GM23338 (cell line): ENCODE measurements around the gene NTMT1. TPM values are rescaled to one million over a fixed set of nuclear protein-coding genes. Genes with fewer than 3 reads are reported as not detected.

ENCODE experiments used
- ATAC-seq: fragments of 200-7000 bp; cut with Tn5 transposase; 3 replicates; pipeline ENCODE4 v1.9.1; 2020
- DNase-seq: peaks from one replicate; pipeline ENCODE4 v3.0.0-alpha.2; 2015; ENCODE audit warnings: low spot score
- H2AFZ ChIP-seq: fragments of 200-600 bp; sonication (generic); 2 replicates; pipeline ENCODE4 v1.8.0; 2016; ENCODE audit warnings: antibody characterized with exemption, mild to moderate bottlenecking, moderate library complexity
- H3F3A ChIP-seq: fragments of 200-600 bp; sonication (generic); replicated peaks from 2 replicates; pipeline ENCODE4 v1.8.0; 2017; ENCODE audit warnings: antibody characterized with exemption, mixed run types, low read depth
- H3K27ac ChIP-seq: fragments of 200-600 bp; sonication (generic); 2 replicates; pipeline ENCODE4 v1.6.1; 2016; ENCODE audit warnings: low read depth
- H3K27me3 ChIP-seq: fragments of 200-600 bp; sonication (generic); 2 replicates; pipeline ENCODE4 v1.8.0; 2016; ENCODE audit warnings: mild to moderate bottlenecking, mixed run types, moderate library complexity; ENCODE audit not compliant: insufficient read depth
- H3K36me3 ChIP-seq: fragments of 200-600 bp; sonication (generic); 2 replicates; pipeline ENCODE4 v1.8.0; 2016; ENCODE audit warnings: mild to moderate bottlenecking; ENCODE audit not compliant: insufficient read depth
- H3K4me1 ChIP-seq: fragments of 200-600 bp; sonication (generic); 2 replicates; pipeline ENCODE4 v1.8.0; 2016; ENCODE audit warnings: mild to moderate bottlenecking, moderate library complexity; ENCODE audit not compliant: insufficient read depth
- H3K4me2 ChIP-seq: fragments of 200-600 bp; sonication (generic); 2 replicates; pipeline ENCODE4 v1.7.1; 2017; ENCODE audit warnings: mixed run types
- H3K4me3 ChIP-seq: fragments of 200-600 bp; sonication (generic); 2 replicates; pipeline ENCODE4 v1.6.1; 2016; ENCODE audit warnings: mixed run types
- H3K79me2 ChIP-seq: fragments of 200-600 bp; sonication (generic); replicated peaks from 2 replicates; pipeline ENCODE4 v1.8.0; 2017; ENCODE audit warnings: mild to moderate bottlenecking; ENCODE audit not compliant: insufficient read depth
- H3K9me2 ChIP-seq: fragments of 200-600 bp; sonication (generic); 2 replicates; pipeline ENCODE4 v1.8.0; 2017; ENCODE audit not compliant: insufficient read depth
- H4K20me1 ChIP-seq: fragments of 200-600 bp; sonication (generic); replicated peaks from 2 replicates; pipeline ENCODE4 v1.8.0; 2017; ENCODE audit warnings: mild to moderate bottlenecking; ENCODE audit not compliant: insufficient read depth
- H3K27ac Mint-ChIP-seq: 2 replicates; pipeline ENCODE4 v1.8.0; 2020; ENCODE audit warnings: inconsistent platforms, mild to moderate bottlenecking, moderate library complexity, mixed read lengths
- H3K27me3 Mint-ChIP-seq: 3 replicates; pipeline ENCODE4 v1.8.0; 2022; ENCODE audit warnings: low read depth, mild to moderate bottlenecking, moderate library complexity, mixed read lengths, inconsistent platforms; ENCODE audit not compliant: insufficient read depth, poor library complexity
- H3K36me3 Mint-ChIP-seq: 3 replicates; pipeline ENCODE4 v1.8.0; 2021; ENCODE audit warnings: low read depth, mild to moderate bottlenecking, inconsistent platforms, moderate library complexity, mixed read lengths
- H3K4me1 Mint-ChIP-seq: 3 replicates; pipeline ENCODE4 v1.8.0; 2020; ENCODE audit warnings: mild to moderate bottlenecking, inconsistent platforms, mixed read lengths
- H3K4me3 Mint-ChIP-seq: 3 replicates; pipeline ENCODE4 v1.8.0; 2021; ENCODE audit warnings: moderate library complexity, mild to moderate bottlenecking, inconsistent platforms, mixed read lengths
- H3K9me3 Mint-ChIP-seq: 3 replicates; pipeline ENCODE4 v1.8.0; 2020; ENCODE audit warnings: moderate library complexity, mild to moderate bottlenecking, inconsistent platforms, mixed read lengths
- CREB1 ChIP-seq: fragments of 250-450 bp; sonication (Bioruptor Pico); IDR thresholded peaks from 2 replicates; pipeline ENCODE4 v1.5.0; 2020; ENCODE audit warnings: low read depth, mild to moderate bottlenecking, moderate library complexity
- CTCF ChIP-seq, 2 experiments: fragments of 200-600 bp in 1 of 2; sonication (generic) in 1 of 2; conservative IDR thresholded peaks; 2 replicates each; pipeline versions ENCODE4 v1.5.1 to v1.6.1; 2016 to 2017; ENCODE audit warnings: antibody characterized with exemption in 2 of 2, low read depth in 2 of 2, mild to moderate bottlenecking in 2 of 2, moderate library complexity in 1 of 2
- EZH2 ChIP-seq: fragments of 200-600 bp; sonication (generic); IDR thresholded peaks from one replicate; pipeline ENCODE4 v1.8.0; 2017; ENCODE audit warnings: antibody characterized with exemption, mild to moderate bottlenecking, low read depth; ENCODE audit not compliant: unreplicated experiment
- EZH2phosphoT487 ChIP-seq: fragments of 200-600 bp; sonication (generic); IDR thresholded peaks from one replicate; pipeline ENCODE4 v1.8.1; 2018; ENCODE audit warnings: antibody characterized with exemption; ENCODE audit not compliant: unreplicated experiment
- JUNB ChIP-seq: IDR thresholded peaks from one replicate; pipeline ENCODE4 v1.6.1; 2016; ENCODE audit warnings: antibody characterized with exemption; ENCODE audit not compliant: unreplicated experiment
- NANOG ChIP-seq: IDR thresholded peaks from 2 replicates; pipeline ENCODE4 v1.6.1; 2016; ENCODE audit warnings: antibody characterized with exemption, borderline replicate concordance
- REST ChIP-seq: IDR thresholded peaks from one replicate; pipeline ENCODE4 v1.6.1; 2018; ENCODE audit warnings: antibody characterized with exemption; ENCODE audit not compliant: unreplicated experiment
- ZNF114 ChIP-seq: fragments of 250-450 bp; sonication (Bioruptor Pico); IDR thresholded peaks from 2 replicates; pipeline ENCODE4 v1.5.0; 2020; ENCODE audit warnings: mild to moderate bottlenecking, moderate library complexity
- ZNF331 ChIP-seq: fragments of 250-450 bp; sonication (Bioruptor Pico); IDR thresholded peaks from 2 replicates; pipeline ENCODE4 v1.5.0; 2020; ENCODE audit warnings: low read depth, mild to moderate bottlenecking, moderate library complexity
- ZNF462 ChIP-seq: fragments of 250-450 bp; sonication (Bioruptor Pico); IDR thresholded peaks from 2 replicates; pipeline ENCODE4 v1.5.0; 2020; ENCODE audit warnings: mild to moderate bottlenecking, moderate library complexity
- polyA plus RNA-seq: library from polyadenylated mRNA; unstranded; fragments of >200 nt; fragmentation: Nextera tagmentation; extraction: Ambion mirVana; gene quantifications from 2 replicates; pipeline ENCODE4 v1.2.1, GENCODE V29; 2016
- total RNA-seq: library from RNA; depleted of rRNA; stranded (reverse); fragments of >200 nt; shearing (Covaris generic); gene quantifications from 2 replicates; pipeline ENCODE4 v1.2.3, GENCODE V29; 2014

Gene NTMT1
- total and polyA plus RNA-seq, 2 experiments from 2014 or later, result 59.4 to 108 TPM

- H3K4me1 Mint-ChIP-seq, result peaks cover 44% of the 10 kb centered on the region
- DNase-seq, result peak; percentile 89
- no peak overlapping the region for H3K27ac Mint-ChIP-seq
- Histone ChIP-seq H3K79me2 (peaks cover 32% of the 10 kb centered on the region), H2AFZ (no peak overlapping the region), H3K27ac (no peak overlapping the region), H3K36me3 (no peaks in the 10 kb centered on the region), H3F3A (0 out of 2 replicates have a peak, but pooled peaks cover 13% of the 10 kb centered on the region), H3K27me3 (peaks cover 34% of the 10 kb centered on the region), H3K4me3 (no peak overlapping the region), H3K4me1 (peaks cover 39% of the 10 kb centered on the region), H4K20me1 (peaks cover 25% of the 10 kb centered on the region), H3K4me2 (peak overlapping the region; percentile 100; the same call in 1 of the 2 replicates), H3K9me2 (no peaks in the 10 kb centered on the region)
- no peak overlapping the region for H3K4me3 Mint-ChIP-seq
- H3K36me3 Mint-ChIP-seq, result peaks cover 12% of the 10 kb centered on the region
- peak; percentile 34 for ATAC-seq
- TF ChIP-seq EZH2phosphoT487, result no peak
- TF ChIP-seq CTCF (conservative IDR thresholded peaks at IDR 0.05; ENCODE audit: low read depth in 2 of 2), result peak; percentile 79 to 88
- no peaks in the 10 kb centered on the region for H3K9me3 Mint-ChIP-seq
- peaks cover 33% of the 10 kb centered on the region for H3K27me3 Mint-ChIP-seq
Measured at GRCh38 chr9:129624168-129624759, 1.7 kb upstream of the NTMT1 start.

- Histone ChIP-seq H3K79me2 (peaks cover 39% of the 10 kb centered on the region), H3K4me2 (peak overlapping the region; percentile 100), H3K4me1 (peaks cover 33% of the 10 kb centered on the region), H3K9me2 (no peaks in the 10 kb centered on the region), H4K20me1 (peaks cover 32% of the 10 kb centered on the region), H3K27me3 (peaks cover 27% of the 10 kb centered on the region), H3K27ac (no peak overlapping the region), H3K4me3 (peak overlapping the region; percentile 98; the same call in 1 of the 2 replicates), H3F3A (0 out of 2 replicates have a peak, but pooled peaks cover 9% of the 10 kb centered on the region), H3K36me3 (no peaks in the 10 kb centered on the region), H2AFZ (no peak overlapping the region)
- DNase-seq (no peak), ATAC-seq (peak; percentile 7; the same call in 2 of the 3 replicates)
- H3K36me3 Mint-ChIP-seq, result peaks cover 12% of the 10 kb centered on the region
- H3K27me3 Mint-ChIP-seq, result peaks cover 26% of the 10 kb centered on the region
- no peaks in the 10 kb centered on the region for H3K9me3 Mint-ChIP-seq
- H3K4me1 Mint-ChIP-seq, result peaks cover 44% of the 10 kb centered on the region
- H3K27ac Mint-ChIP-seq, result no peak overlapping the region
- peak overlapping the region; percentile 55; the same call in 2 of the 3 replicates for H3K4me3 Mint-ChIP-seq
- TF ChIP-seq ZNF331 (CRISPR knock-in tag) (no peak), REST (no peak), CREB1 (no peak), JUNB (no peak), EZH2 (no peak), NANOG (no peak), ZNF462 (CRISPR knock-in tag) (no peak), EZH2phosphoT487 (no peak), ZNF114 (CRISPR knock-in tag) (no peak)
Measured at GRCh38 chr9:129624947-129625346, 1.0 kb upstream of the NTMT1 start.
